SK-N-SH (cell line): ENCODE results near the gene ZDHHC14. TPM values are rescaled to one million over a fixed set of nuclear protein-coding genes. Genes with fewer than 3 reads are reported as not detected.

ENCODE experiments used
- CTCF ChIA-PET: fragments of 300-600, 350-600 bp; formaldehyde crosslinking; extraction: SDS; loops from one replicate; lab custom pipeline; 2021; lab: Yijun Ruan, JAX
- POLR2A ChIA-PET: fragments of 350-600 bp; sonication (Branson Sonifier 250); formaldehyde crosslinking; extraction: SDS; loops from one replicate; lab custom pipeline; 2020; ENCODE audit warnings: antibody characterized with exemption, inconsistent platforms; lab: Yijun Ruan, JAX
- DNase-seq: peaks from one replicate; pipeline ENCODE4 v3.0.0; 2012
- H2AFZ ChIP-seq: fragments of 200-600 bp; sonication (generic); 2 replicates; pipeline ENCODE4 v1.8.1; 2016; ENCODE audit warnings: antibody characterized with exemption, mild to moderate bottlenecking, low read depth
- H3F3A ChIP-seq: fragments of 200-600 bp; sonication (generic); replicated peaks from 2 replicates; pipeline ENCODE3; 2016; ENCODE audit warnings: antibody characterized with exemption, mild to moderate bottlenecking; ENCODE audit not compliant: insufficient read depth
- H3K27ac ChIP-seq, 2 experiments: fragments of 200-500 bp in 1 of 2; fragments of 200-600 bp in 1 of 2; sonication (Bioruptor generic) in 1 of 2; sonication (generic), shearing (Covaris generic) in 1 of 2; 2 replicates each; pipeline versions ENCODE4 v1.5.1 to v1.6.1; 2014 to 2016; ENCODE audit warnings: low read depth in 2 of 2, inconsistent platforms in 1 of 2, low read length in 1 of 2, mild to moderate bottlenecking in 1 of 2, mixed read lengths in 1 of 2
- H3K27me3 ChIP-seq: fragments of 200-600 bp; sonication (generic), shearing (Covaris generic); 2 replicates; pipeline ENCODE4 v1.6.1; 2016; ENCODE audit warnings: mixed run types; ENCODE audit not compliant: insufficient read depth
- H3K36me3 ChIP-seq, 2 experiments: fragments of 200-500 bp in 1 of 2; fragments of 200-600 bp in 1 of 2; sonication (Bioruptor generic) in 1 of 2; sonication (generic) in 1 of 2; replicated peaks in 1 of 2; 2 replicates each; pipeline versions ENCODE3 to v1.5.1; 2014 to 2016; ENCODE audit warnings: low read length in 1 of 2, mild to moderate bottlenecking in 1 of 2; ENCODE audit not compliant: insufficient read depth in 2 of 2, control insufficient read depth in 1 of 2
- H3K4me1 ChIP-seq, 2 experiments: fragments of 200-500 bp in 1 of 2; fragments of 200-600 bp in 1 of 2; sonication (Bioruptor generic) in 1 of 2; sonication (generic), shearing (Covaris generic) in 1 of 2; 2 replicates each; pipeline versions ENCODE4 v1.5.1 to v1.6.1; 2014 to 2016; ENCODE audit warnings: low read depth in 1 of 2, low read length in 1 of 2, mixed run types in 1 of 2; ENCODE audit not compliant: insufficient read depth in 2 of 2, control insufficient read depth in 1 of 2
- H3K4me2 ChIP-seq: fragments of 200-600 bp; sonication (generic), shearing (Covaris generic); 2 replicates; pipeline ENCODE4 v1.6.1; 2017; ENCODE audit warnings: mixed run types
- H3K4me3 ChIP-seq, 2 experiments: fragments of 200-500 bp in 1 of 2; fragments of 200-600 bp in 1 of 2; sonication (Bioruptor generic) in 1 of 2; sonication (generic), shearing (Covaris generic) in 1 of 2; 2 replicates each; pipeline versions ENCODE4 v1.5.1 to v1.8.1; 2014 to 2016; ENCODE audit warnings: low read depth in 2 of 2, inconsistent platforms in 1 of 2, low read length in 1 of 2, mild to moderate bottlenecking in 1 of 2, mixed read lengths in 1 of 2, moderate library complexity in 1 of 2
- H3K79me2 ChIP-seq: fragments of 200-600 bp; sonication (generic); 2 replicates; pipeline ENCODE4 v1.8.1; 2017; ENCODE audit warnings: mild to moderate bottlenecking; ENCODE audit not compliant: insufficient read depth
- H3K9ac ChIP-seq: fragments of 200-600 bp; sonication (generic); 2 replicates; pipeline ENCODE4 v1.6.1; 2017; ENCODE audit warnings: mixed run types
- H3K9me2 ChIP-seq: fragments of 200-600 bp; sonication (generic); 2 replicates; pipeline ENCODE4 v1.6.1; 2017; ENCODE audit warnings: mixed run types
- H3K9me3 ChIP-seq: fragments of 200-600 bp; sonication (generic); 2 replicates; pipeline ENCODE4 v1.6.1; 2017; ENCODE audit warnings: mixed run types, mild to moderate bottlenecking, moderate library complexity
- H4K20me1 ChIP-seq: fragments of 200-600 bp; sonication (generic); 2 replicates; pipeline ENCODE4 v1.6.1; 2017; ENCODE audit warnings: mild to moderate bottlenecking, mixed run types; ENCODE audit not compliant: insufficient read depth
- CHD2 ChIP-seq: fragments of 150-350 bp; IDR thresholded peaks from 2 replicates; pipeline ENCODE4 v1.6.1; 2018; ENCODE audit warnings: low read length; ENCODE audit not compliant: partially characterized antibody
- EP300 ChIP-seq, 2 experiments: IDR thresholded peaks; 2 replicates each; pipeline versions ENCODE4 v1.4.0 to v1.6.1; 2012; ENCODE audit warnings: borderline replicate concordance in 1 of 2, low read depth in 1 of 2, low read length in 1 of 2
- EZH2phosphoT487 ChIP-seq: fragments of 200-600 bp; sonication (generic); IDR thresholded peaks from 2 replicates; pipeline ENCODE4 v1.6.1; 2017; ENCODE audit warnings: low read depth, mixed run types, mild to moderate bottlenecking, antibody characterized with exemption, moderate library complexity, borderline replicate concordance
- JUND ChIP-seq: IDR thresholded peaks from 2 replicates; pipeline ENCODE4 v1.4.0; 2012
- MAX ChIP-seq: IDR thresholded peaks from 2 replicates; pipeline ENCODE4 v1.4.0; 2012; ENCODE audit warnings: low read depth
- MEF2A ChIP-seq: IDR thresholded peaks from 2 replicates; pipeline ENCODE4 v1.4.0; 2012; ENCODE audit warnings: low read depth, borderline replicate concordance
- NFIC ChIP-seq: IDR thresholded peaks from 2 replicates; pipeline ENCODE4 v1.4.0; 2012; ENCODE audit warnings: borderline replicate concordance
- NRF1 ChIP-seq: IDR thresholded peaks from 2 replicates; pipeline ENCODE4 v1.6.1; 2012; ENCODE audit warnings: low read depth, mild to moderate bottlenecking, low read length
- POLR2AphosphoS5 ChIP-seq: IDR thresholded peaks from 2 replicates; pipeline ENCODE4 v1.6.1; 2012; ENCODE audit warnings: low read depth, low read length
- RAD21 ChIP-seq: IDR thresholded peaks from 2 replicates; pipeline ENCODE4 v1.6.1; 2012; ENCODE audit warnings: mild to moderate bottlenecking, low read length
- RFX5 ChIP-seq: IDR thresholded peaks from 2 replicates; pipeline ENCODE4 v1.6.1; 2012; ENCODE audit warnings: mild to moderate bottlenecking, improper control_type of control experiment, low read length
- RXRA ChIP-seq: IDR thresholded peaks from 2 replicates; pipeline ENCODE4 v1.4.0; 2012; ENCODE audit warnings: low read depth, mild to moderate bottlenecking, borderline replicate concordance
- SMC3 ChIP-seq: IDR thresholded peaks from 2 replicates; pipeline ENCODE4 v1.6.1; 2012; ENCODE audit warnings: low read depth, low read length, improper control_type of control experiment
- TAF1 ChIP-seq: IDR thresholded peaks from 2 replicates; pipeline ENCODE4 v1.6.1; 2012; ENCODE audit warnings: low read depth, mild to moderate bottlenecking, low read length, moderate library complexity, borderline replicate concordance
- TCF12 ChIP-seq: IDR thresholded peaks from 2 replicates; pipeline ENCODE4 v1.4.0; 2012
- TEAD4 ChIP-seq: IDR thresholded peaks from 2 replicates; pipeline ENCODE4 v1.4.0; 2012; ENCODE audit warnings: mild to moderate bottlenecking, borderline replicate concordance; ENCODE audit not compliant: insufficient read depth
- USF2 ChIP-seq: fragments of 150-350 bp; IDR thresholded peaks from 2 replicates; pipeline ENCODE4 v1.6.1; 2017; ENCODE audit warnings: antibody characterized with exemption, low read length, low read depth, borderline replicate concordance
- YY1 ChIP-seq: IDR thresholded peaks from 2 replicates; pipeline ENCODE4 v1.4.0; 2012; ENCODE audit warnings: low read depth, mild to moderate bottlenecking
- WGBS: methylation state at CpG from one replicate; pipeline ENCODE4 v1.1.6; 2017; ENCODE audit warnings: low lambda C conversion rate; 5-methylcytosine and 5-hydroxymethylcytosine counted together
- polyA plus RNA-seq, 3 experiments: library from polyadenylated mRNA; depleted of rRNA; stranded (reverse); fragments of >200 nt; gene quantifications; 2 replicates each; pipeline ENCODE4 v1.2.3, GENCODE V29; 2012

ZDHHC14 gene
- polyA plus RNA-seq, 1 of the 3 experiments (the other 2 are of a cell fraction) = 5.4 TPM

- TF ChIP-seq EZH2phosphoT487 (no peak), MEF2A (no peak), POLR2AphosphoS5 (no peak), MAX (no peak), YY1 (no peak), EP300 (IDR thresholded peaks at IDR 0.05; ENCODE audit: borderline replicate concordance in 1 of 2, low read depth in 1 of 2, low read length in 1 of 2) (no peak), RXRA (no peak), TAF1 (no peak), JUND (no peak), NFIC (no peak), TEAD4 (no peak), USF2 (no peak), RFX5 (no peak), NRF1 (no peak), CHD2 (no peak)
- 98% methylated on average over 5 of the region's 5 CpGs for WGBS
- Histone ChIP-seq H3K36me3 (no peaks in the 10 kb centered on the region), H3K4me2 (no peak overlapping the region), H2AFZ (no peak overlapping the region), H3F3A (peaks cover 9% of the 10 kb centered on the region), H3K4me3 (no peak overlapping the region), H3K9ac (no peak overlapping the region), H3K9me2 (no peaks in the 10 kb centered on the region), H3K9me3 (no peaks in the 10 kb centered on the region), H3K27ac (peak overlapping the region in 1 of 2 experiments; percentile 80; a peak in 2 of 4 replicates), H4K20me1 (no peaks in the 10 kb centered on the region), H3K4me1 (no peaks in the 10 kb centered on the region), H3K79me2 (no peaks in the 10 kb centered on the region), H3K27me3 (no peaks in the 10 kb centered on the region)
- POLR2A ChIA-PET = no interaction called here
- CTCF ChIA-PET = interaction anchor here (1.2 to 2.4 kb wide), 3 partner anchors 13 to 299 kb away, joined by 4 to 10 read pairs (median 6); no protein-coding TSS in a partner anchor
- DNase-seq = no peak
These were observed 233.1 kb downstream of the ZDHHC14 start for GRCh38 chr6:157614026-157614568.

- POLR2A ChIA-PET = no interaction called here
- CTCF ChIA-PET = interaction anchor here (0.7 to 2.4 kb wide), 6 partner anchors 11 to 258 kb away, joined by 3 to 10 read pairs (median 3); no protein-coding TSS in a partner anchor
These were observed 234.4 kb downstream of the ZDHHC14 start for GRCh38 chr6:157615420-157615769.

More at GRCh38 chr6:157615420-157615769, 234.4 kb downstream of the ZDHHC14 start:
- Histone ChIP-seq H4K20me1 (no peaks in the 10 kb centered on the region), H3K36me3 (no peaks in the 10 kb centered on the region), H3K79me2 (no peaks in the 10 kb centered on the region), H3F3A (peaks cover 9% of the 10 kb centered on the region), H2AFZ (no peak overlapping the region)
- WGBS = 90% methylated on average over 4 of the region's 4 CpGs
- no peak for DNase-seq
- TF ChIP-seq RAD21 (peak; percentile 45), TCF12 (no peak), SMC3 (0 out of 2 replicates have a peak, but pooled peaks have one; percentile 9)
- TF ChIP-seq, all 33 proteins: peak for 2
- Histone ChIP-seq H3K9me3 (no peaks in the 10 kb centered on the region), H3K27me3 (no peaks in the 10 kb centered on the region), H3K4me2 (no peak overlapping the region), H3K4me3 (no peak overlapping the region), H3K9me2 (no peaks in the 10 kb centered on the region), H3K4me1 (no peaks in the 10 kb centered on the region), H3K27ac (no peak overlapping the region), H3K9ac (no peak overlapping the region)
